SK-N-SH treated with all-trans-retinoic acid at 6 μM for 48 hours (cell line): Measurements from ENCODE around the gene PALLD.

Experiments
- ATAC-seq: fragments of 200-7000 bp; cut with Tn5 transposase; 3 replicates; pipeline ENCODE4 v1.9.1; 2020; ENCODE audit warnings: mild to moderate bottlenecking, moderate library complexity
- ARNTL ChIP-seq: fragments of 450-650 bp; formaldehyde crosslinking; IDR thresholded peaks from 2 replicates; pipeline ENCODE4 v1.5.0; 2020; ENCODE audit warnings: low read depth, mild to moderate bottlenecking, moderate library complexity, borderline replicate concordance
- BACH2 ChIP-seq: fragments of 250-450 bp; sonication (Bioruptor Pico); IDR thresholded peaks from 2 replicates; pipeline ENCODE4 v1.9.0; 2021; ENCODE audit warnings: mild to moderate bottlenecking, borderline replicate concordance
- CSDC2 ChIP-seq: fragments of 250-450 bp; sonication (Bioruptor Pico); IDR thresholded peaks from 2 replicates; pipeline ENCODE4 v1.5.0; 2020; ENCODE audit warnings: mild to moderate bottlenecking, moderate library complexity
- ESRRG ChIP-seq: fragments of 250-450 bp; sonication (Bioruptor Pico); IDR thresholded peaks from 2 replicates; pipeline ENCODE4 v1.6.1; 2021; ENCODE audit warnings: mild to moderate bottlenecking
- GLIS3 ChIP-seq: fragments of 250-450 bp; sonication (Bioruptor Pico); IDR thresholded peaks from 2 replicates; pipeline ENCODE4 v1.5.0; 2020; ENCODE audit warnings: mild to moderate bottlenecking, moderate library complexity
- ISL1 ChIP-seq: fragments of 250-450 bp; sonication (Bioruptor Pico); IDR thresholded peaks from 2 replicates; pipeline ENCODE4 v2.1.2; 2022; ENCODE audit warnings: mild to moderate bottlenecking, moderate library complexity
- OSR1 ChIP-seq: fragments of 250-450 bp; sonication (Bioruptor Pico); IDR thresholded peaks from 2 replicates; pipeline ENCODE4 v1.8.0; 2022; ENCODE audit warnings: moderate library complexity, mild to moderate bottlenecking, inconsistent platforms
- PPARA ChIP-seq: fragments of 250-450 bp; sonication (Bioruptor Pico); IDR thresholded peaks from 2 replicates; pipeline ENCODE4 v1.5.0; 2020; ENCODE audit warnings: mild to moderate bottlenecking, borderline replicate concordance
- RARB ChIP-seq: fragments of 250-450 bp; sonication (Bioruptor Pico); IDR thresholded peaks from 2 replicates; pipeline ENCODE4 v1.8.0; 2021; ENCODE audit warnings: mild to moderate bottlenecking, moderate library complexity
- SNAI2 ChIP-seq: fragments of 250-450 bp; sonication (Bioruptor Pico); IDR thresholded peaks from 2 replicates; pipeline ENCODE4 v1.5.0; 2020; ENCODE audit warnings: mild to moderate bottlenecking, moderate library complexity
- TOX ChIP-seq: fragments of 250-450 bp; sonication (Bioruptor Pico); IDR thresholded peaks from 2 replicates; pipeline ENCODE4 v1.8.0; 2021; ENCODE audit warnings: mild to moderate bottlenecking, moderate library complexity, borderline replicate concordance
- ZC3H10 ChIP-seq: fragments of 250-450 bp; sonication (Bioruptor Pico); IDR thresholded peaks from 2 replicates; pipeline ENCODE4 v1.5.1; 2021; ENCODE audit warnings: mild to moderate bottlenecking, moderate library complexity
- ZFP3 ChIP-seq: fragments of 250-450 bp; sonication (Bioruptor Pico); IDR thresholded peaks from 2 replicates; pipeline ENCODE4 v1.5.0; 2020; ENCODE audit warnings: mild to moderate bottlenecking, moderate library complexity
- ZFP30 ChIP-seq: fragments of 450-650 bp; formaldehyde crosslinking; IDR thresholded peaks from 2 replicates; pipeline ENCODE4 v1.5.0; 2022; ENCODE audit warnings: mild to moderate bottlenecking, moderate library complexity
- ZNF565 ChIP-seq: fragments of 450-650 bp; formaldehyde crosslinking; conservative IDR thresholded peaks from 2 replicates; pipeline ENCODE4 v1.5.0; 2020; ENCODE audit warnings: low read depth, mild to moderate bottlenecking, moderate library complexity
- ZNF70 ChIP-seq: fragments of 450-650 bp; formaldehyde crosslinking; IDR thresholded peaks from 2 replicates; pipeline ENCODE4 v1.5.0; 2020; ENCODE audit warnings: mild to moderate bottlenecking, moderate library complexity
- ZNF8 ChIP-seq: fragments of 450-650 bp; formaldehyde crosslinking; IDR thresholded peaks from 2 replicates; pipeline ENCODE4 v1.5.0; 2020; ENCODE audit warnings: mild to moderate bottlenecking, moderate library complexity
- TF ChIP-seq, protein P1 (sequence below): fragments of 250-450 bp; sonication (Bioruptor Pico); IDR thresholded peaks from 2 replicates; pipeline ENCODE4 v1.5.0; 2020; ENCODE audit warnings: mild to moderate bottlenecking, moderate library complexity
- TF ChIP-seq, protein P2 (sequence below): fragments of 250-450 bp; sonication (Bioruptor Pico); IDR thresholded peaks from 2 replicates; pipeline ENCODE4 v1.5.1; 2020; ENCODE audit warnings: low read depth, mild to moderate bottlenecking, moderate library complexity
- TF ChIP-seq, protein P3 (sequence below): fragments of 250-450 bp; sonication (Bioruptor Pico); IDR thresholded peaks from 2 replicates; pipeline ENCODE4 v1.8.0; 2021; ENCODE audit warnings: low read depth, mild to moderate bottlenecking, moderate library complexity, borderline replicate concordance

Gene PALLD

DNA sequence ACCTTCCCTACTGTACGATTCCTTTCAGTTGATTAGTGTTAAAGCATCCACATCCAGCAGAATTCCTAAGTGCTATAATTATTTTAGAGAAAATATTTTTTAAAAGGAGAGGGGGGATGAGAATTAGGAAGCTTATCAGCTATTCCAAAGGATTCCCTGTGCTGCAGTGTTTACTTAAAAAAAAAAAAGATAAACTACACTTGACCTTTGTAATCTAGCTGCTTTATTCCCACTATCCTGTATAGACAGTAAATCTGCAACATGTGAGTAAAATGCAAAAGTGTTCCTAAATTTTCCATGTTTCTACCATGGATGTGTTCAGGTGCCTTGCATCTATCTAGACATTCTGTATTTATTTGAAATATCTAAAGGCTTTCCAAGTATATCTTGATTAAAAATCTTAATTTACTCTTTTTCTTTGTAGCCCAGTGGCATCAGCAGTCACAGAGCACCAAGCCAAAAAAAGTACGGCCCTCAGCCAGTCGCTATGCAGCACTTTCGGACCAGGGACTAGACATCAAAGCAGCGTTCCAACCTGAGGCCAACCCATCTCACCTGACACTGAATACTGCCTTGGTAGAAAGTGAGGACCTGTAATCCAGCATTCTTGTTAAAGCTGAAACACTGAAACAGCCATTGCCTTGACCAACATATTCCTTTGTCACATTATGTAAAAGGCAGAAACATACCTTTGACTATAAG, 429.1 kb downstream of the PALLD start:
- TF ChIP-seq ZFP30 (CRISPR knock-in tag) (no peak), ZFP3 (CRISPR knock-in tag) (no peak), BACH2 (CRISPR knock-in tag) (no peak), OSR1 (no peak), ISL1 (no peak), ZNF565 (CRISPR knock-in tag) (no peak), ESRRG (CRISPR knock-in tag) (no peak), RARB (CRISPR knock-in tag) (no peak), GLIS3 (no peak), TOX (CRISPR knock-in tag) (no peak), ZNF8 (no peak), ARNTL (CRISPR knock-in tag) (no peak), CSDC2 (CRISPR knock-in tag) (no peak), SNAI2 (no peak), PPARA (CRISPR knock-in tag) (no peak)
- TF ChIP-seq, protein P1, sequence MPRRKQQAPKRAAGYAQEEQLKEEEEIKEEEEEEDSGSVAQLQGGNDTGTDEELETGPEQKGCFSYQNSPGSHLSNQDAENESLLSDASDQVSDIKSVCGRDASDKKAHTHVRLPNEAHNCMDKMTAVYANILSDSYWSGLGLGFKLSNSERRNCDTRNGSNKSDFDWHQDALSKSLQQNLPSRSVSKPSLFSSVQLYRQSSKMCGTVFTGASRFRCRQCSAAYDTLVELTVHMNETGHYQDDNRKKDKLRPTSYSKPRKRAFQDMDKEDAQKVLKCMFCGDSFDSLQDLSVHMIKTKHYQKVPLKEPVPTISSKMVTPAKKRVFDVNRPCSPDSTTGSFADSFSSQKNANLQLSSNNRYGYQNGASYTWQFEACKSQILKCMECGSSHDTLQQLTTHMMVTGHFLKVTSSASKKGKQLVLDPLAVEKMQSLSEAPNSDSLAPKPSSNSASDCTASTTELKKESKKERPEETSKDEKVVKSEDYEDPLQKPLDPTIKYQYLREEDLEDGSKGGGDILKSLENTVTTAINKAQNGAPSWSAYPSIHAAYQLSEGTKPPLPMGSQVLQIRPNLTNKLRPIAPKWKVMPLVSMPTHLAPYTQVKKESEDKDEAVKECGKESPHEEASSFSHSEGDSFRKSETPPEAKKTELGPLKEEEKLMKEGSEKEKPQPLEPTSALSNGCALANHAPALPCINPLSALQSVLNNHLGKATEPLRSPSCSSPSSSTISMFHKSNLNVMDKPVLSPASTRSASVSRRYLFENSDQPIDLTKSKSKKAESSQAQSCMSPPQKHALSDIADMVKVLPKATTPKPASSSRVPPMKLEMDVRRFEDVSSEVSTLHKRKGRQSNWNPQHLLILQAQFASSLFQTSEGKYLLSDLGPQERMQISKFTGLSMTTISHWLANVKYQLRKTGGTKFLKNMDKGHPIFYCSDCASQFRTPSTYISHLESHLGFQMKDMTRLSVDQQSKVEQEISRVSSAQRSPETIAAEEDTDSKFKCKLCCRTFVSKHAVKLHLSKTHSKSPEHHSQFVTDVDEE (CRISPR knock-in tag): no peak
- TF ChIP-seq, protein P2, sequence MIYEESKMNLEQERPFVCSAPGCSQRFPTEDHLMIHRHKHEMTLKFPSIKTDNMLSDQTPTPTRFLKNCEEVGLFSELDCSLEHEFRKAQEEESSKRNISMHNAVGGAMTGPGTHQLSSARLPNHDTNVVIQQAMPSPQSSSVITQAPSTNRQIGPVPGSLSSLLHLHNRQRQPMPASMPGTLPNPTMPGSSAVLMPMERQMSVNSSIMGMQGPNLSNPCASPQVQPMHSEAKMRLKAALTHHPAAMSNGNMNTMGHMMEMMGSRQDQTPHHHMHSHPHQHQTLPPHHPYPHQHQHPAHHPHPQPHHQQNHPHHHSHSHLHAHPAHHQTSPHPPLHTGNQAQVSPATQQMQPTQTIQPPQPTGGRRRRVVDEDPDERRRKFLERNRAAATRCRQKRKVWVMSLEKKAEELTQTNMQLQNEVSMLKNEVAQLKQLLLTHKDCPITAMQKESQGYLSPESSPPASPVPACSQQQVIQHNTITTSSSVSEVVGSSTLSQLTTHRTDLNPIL (CRISPR knock-in tag): no peak
- TF ChIP-seq, protein P3, sequence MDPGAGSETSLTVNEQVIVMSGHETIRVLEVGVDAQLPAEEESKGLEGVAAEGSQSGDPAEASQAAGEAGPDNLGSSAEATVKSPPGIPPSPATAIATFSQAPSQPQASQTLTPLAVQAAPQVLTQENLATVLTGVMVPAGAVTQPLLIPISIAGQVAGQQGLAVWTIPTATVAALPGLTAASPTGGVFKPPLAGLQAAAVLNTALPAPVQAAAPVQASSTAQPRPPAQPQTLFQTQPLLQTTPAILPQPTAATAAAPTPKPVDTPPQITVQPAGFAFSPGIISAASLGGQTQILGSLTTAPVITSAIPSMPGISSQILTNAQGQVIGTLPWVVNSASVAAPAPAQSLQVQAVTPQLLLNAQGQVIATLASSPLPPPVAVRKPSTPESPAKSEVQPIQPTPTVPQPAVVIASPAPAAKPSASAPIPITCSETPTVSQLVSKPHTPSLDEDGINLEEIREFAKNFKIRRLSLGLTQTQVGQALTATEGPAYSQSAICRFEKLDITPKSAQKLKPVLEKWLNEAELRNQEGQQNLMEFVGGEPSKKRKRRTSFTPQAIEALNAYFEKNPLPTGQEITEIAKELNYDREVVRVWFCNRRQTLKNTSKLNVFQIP (CRISPR knock-in tag): no peak
- no peak for ATAC-seq

DNA sequence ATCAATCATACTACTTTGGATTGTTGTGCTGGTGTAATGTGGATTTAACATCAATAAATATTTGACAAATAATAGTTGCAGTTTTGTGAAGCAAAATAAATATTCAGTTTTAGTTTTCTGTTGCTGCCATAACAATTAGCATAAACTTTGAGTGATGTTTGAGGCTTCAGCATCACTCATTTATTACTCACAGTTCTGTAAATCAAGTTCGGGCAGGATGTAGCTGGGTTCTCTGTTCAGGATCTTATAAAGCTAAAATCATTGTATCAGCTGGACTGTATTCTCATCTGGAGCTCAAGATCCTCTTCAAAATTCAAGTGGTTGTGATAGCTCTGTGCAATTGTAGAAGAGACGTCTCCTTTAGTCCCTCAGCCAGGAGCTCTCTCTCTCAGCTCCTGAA, 431.5 kb downstream of the PALLD start:
- ATAC-seq: no peak
- TF ChIP-seq, protein P3 (CRISPR knock-in tag): no peak
- no peak for TF ChIP-seq RARB (CRISPR knock-in tag)
- TF ChIP-seq, protein P1 (CRISPR knock-in tag): no peak
- no peak for TF ChIP-seq ARNTL (CRISPR knock-in tag)
- TF ChIP-seq ZC3H10 (CRISPR knock-in tag): no peak
- TF ChIP-seq GLIS3: no peak
- TF ChIP-seq ZNF70 (CRISPR knock-in tag): no peak
- TF ChIP-seq ZFP30 (CRISPR knock-in tag): no peak
- TF ChIP-seq CSDC2 (CRISPR knock-in tag): no peak

DNA sequence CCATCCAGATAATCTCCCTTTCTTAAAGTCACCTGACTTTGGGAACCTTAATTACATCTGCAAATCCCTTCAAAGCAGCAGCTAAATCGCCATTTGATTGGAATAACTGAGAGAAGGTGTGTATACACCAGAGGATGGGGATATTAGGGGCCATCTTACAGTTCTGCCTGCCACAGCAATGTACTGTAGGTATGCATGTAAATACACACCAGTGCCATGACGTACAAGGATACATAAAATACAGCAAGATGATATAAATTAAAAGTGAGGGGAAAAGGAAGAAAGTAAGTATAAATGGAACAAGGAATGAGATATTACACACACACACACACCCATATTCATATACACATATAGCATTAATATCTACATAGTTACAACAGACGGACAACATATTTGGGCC, 432.0 kb downstream of the PALLD start:
- TF ChIP-seq RARB (CRISPR knock-in tag) (no peak), ZNF70 (CRISPR knock-in tag) (no peak), ZFP3 (CRISPR knock-in tag) (no peak), ZFP30 (CRISPR knock-in tag) (no peak), BACH2 (CRISPR knock-in tag) (no peak), PPARA (CRISPR knock-in tag) (no peak), ISL1 (no peak)
- TF ChIP-seq, protein P3 (CRISPR knock-in tag): no peak
- ATAC-seq: no peak
